ENCODE results near the gene ZSCAN23.

DNA sequence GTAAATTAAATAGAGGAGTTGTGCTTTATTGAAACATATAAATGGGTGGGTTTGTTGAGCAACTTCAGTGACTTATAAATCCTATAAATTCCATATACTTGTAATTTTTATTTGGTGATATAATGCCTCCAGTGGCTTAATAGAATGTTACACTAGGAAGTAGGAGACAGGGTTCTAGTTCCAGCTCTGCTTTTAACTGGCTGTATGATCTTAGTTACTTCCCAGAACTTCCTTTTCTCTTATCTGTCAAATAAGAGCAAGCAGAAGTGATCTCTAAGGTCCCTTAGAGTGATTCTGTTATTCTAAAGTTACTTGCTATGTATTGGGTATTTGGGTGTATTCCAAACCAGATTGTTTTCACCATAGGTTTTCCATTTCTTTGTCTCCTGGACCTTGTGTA, 10.2 kb downstream of the ZSCAN23 start:
- TF ChIP-seq SMC3 (conservative IDR thresholded peaks at IDR 0.05; ENCODE audit: poor library complexity) = no peak
- TF ChIP-seq TAF1 (IDR thresholded peaks at IDR 0.05; ENCODE audit: low read depth) = no peak
- no peak for TF ChIP-seq POLR2AphosphoS5 (IDR thresholded peaks at IDR 0.05)

All from neural cell (in vitro differentiated cells).